ENCODE results near the gene HNRNPA3. TPM values are rescaled to one million over a fixed set of nuclear protein-coding genes. Genes with fewer than 3 reads are reported as not detected.
"Not testable (repeated sequence)": the region's sequence is repeated elsewhere in the genome, so short reads cannot be mapped to it uniquely, and the experiment has no call there.

The HNRNPA3 gene
- total RNA-seq, 1 experiment from 2014 or later = 179 TPM

- Mint-ChIP-seq H3K27ac (ENCODE audit: low read depth, unreplicated experiment) (no peak overlapping the region), H3K9me3 (ENCODE audit: unreplicated experiment) (no peaks in the 10 kb centered on the region), H3K27me3 (ENCODE audit: insufficient read depth, unreplicated experiment) (no peaks in the 10 kb centered on the region), H3K36me3 (ENCODE audit: insufficient read depth, unreplicated experiment) (no peaks in the 10 kb centered on the region), H3K4me3 (ENCODE audit: unreplicated experiment) (no peak overlapping the region), H3K4me1 (ENCODE audit: insufficient read depth, unreplicated experiment) (peaks cover 6% of the 10 kb centered on the region)
- no peak for DNase-seq (ENCODE audit: unreplicated experiment)
- no TSS peak for BruUV-seq (replicated peaks)
- intact Hi-C loops (cut with micrococcal nuclease) = no loop called here
- TF ChIP-seq, protein P1, sequence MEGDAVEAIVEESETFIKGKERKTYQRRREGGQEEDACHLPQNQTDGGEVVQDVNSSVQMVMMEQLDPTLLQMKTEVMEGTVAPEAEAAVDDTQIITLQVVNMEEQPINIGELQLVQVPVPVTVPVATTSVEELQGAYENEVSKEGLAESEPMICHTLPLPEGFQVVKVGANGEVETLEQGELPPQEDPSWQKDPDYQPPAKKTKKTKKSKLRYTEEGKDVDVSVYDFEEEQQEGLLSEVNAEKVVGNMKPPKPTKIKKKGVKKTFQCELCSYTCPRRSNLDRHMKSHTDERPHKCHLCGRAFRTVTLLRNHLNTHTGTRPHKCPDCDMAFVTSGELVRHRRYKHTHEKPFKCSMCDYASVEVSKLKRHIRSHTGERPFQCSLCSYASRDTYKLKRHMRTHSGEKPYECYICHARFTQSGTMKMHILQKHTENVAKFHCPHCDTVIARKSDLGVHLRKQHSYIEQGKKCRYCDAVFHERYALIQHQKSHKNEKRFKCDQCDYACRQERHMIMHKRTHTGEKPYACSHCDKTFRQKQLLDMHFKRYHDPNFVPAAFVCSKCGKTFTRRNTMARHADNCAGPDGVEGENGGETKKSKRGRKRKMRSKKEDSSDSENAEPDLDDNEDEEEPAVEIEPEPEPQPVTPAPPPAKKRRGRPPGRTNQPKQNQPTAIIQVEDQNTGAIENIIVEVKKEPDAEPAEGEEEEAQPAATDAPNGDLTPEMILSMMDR (IDR thresholded peaks at IDR 0.05; ENCODE audit: unreplicated experiment) = no peak
- CTCF ChIA-PET = interaction anchor here (0.7 to 1.0 kb wide), 2 partner anchors 28 to 543 kb away, joined by 3 to 5 read pairs; no protein-coding TSS in a partner anchor
- POLR2A ChIA-PET = interaction anchor here (2.0 to 3.2 kb wide), 3 partner anchors 19 to 70 kb away, joined by 6 to 27 read pairs (median 11); partner anchors contain the start of gene HNRNPA3
These were observed 19.4 kb upstream of the HNRNPA3 start for GRCh38 chr2:177193240-177193639.

DNA sequence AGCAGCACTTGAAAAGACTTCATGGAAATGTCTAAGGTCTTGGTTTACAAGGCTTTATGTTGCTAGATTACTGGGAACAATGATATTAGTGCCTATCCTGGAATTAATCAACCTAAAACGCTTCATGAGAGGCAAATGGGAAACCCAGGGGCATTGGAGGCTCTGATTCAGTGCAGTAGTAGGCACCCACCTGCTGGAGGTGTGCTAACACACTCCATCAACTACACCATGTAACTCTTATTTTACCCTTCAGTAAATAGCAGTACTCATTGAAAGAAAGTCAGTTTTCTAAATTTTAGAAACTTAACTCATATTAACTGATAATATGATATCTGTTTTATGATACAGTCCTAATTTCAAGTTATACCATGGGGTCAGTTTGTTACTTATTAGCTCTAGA, 17.4 kb upstream of the HNRNPA3 start:
- no TSS peak for BruUV-seq (replicated peaks)
- intact Hi-C loops (cut with micrococcal nuclease) = no loop called here

DNA sequence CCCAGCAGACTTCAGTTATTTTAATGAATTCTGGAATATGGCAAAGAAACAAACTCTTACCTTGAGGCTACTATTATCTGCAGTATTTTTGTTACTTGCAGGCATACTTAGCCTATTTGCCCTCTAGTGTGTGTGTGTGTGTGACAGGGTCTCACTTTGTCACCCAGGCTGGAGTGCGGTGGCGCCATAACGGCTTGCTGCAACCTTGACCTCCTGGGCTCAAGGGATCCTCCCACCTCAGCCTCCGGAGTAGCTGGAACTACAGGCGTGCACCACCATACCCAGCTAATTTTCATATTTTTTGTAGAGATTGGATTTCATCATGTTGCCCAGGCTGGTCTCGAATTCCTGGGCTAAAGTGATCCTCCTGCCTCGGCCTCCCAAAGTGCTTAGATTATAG, 12.2 kb upstream of the HNRNPA3 start:
- intact Hi-C loops (cut with micrococcal nuclease); H3K27me3 Mint-ChIP-seq (ENCODE audit: insufficient read depth, unreplicated experiment); H3K9me3 Mint-ChIP-seq (ENCODE audit: unreplicated experiment); BruUV-seq (replicated peaks); H3K36me3 Mint-ChIP-seq (ENCODE audit: insufficient read depth, unreplicated experiment); H3K4me1 Mint-ChIP-seq (ENCODE audit: insufficient read depth, unreplicated experiment); H3K27ac Mint-ChIP-seq (ENCODE audit: low read depth, unreplicated experiment); H3K4me3 Mint-ChIP-seq (ENCODE audit: unreplicated experiment); DNase-seq (ENCODE audit: unreplicated experiment): not testable (repeated sequence)
- ChIA-PET CTCF (interaction anchor here (0.6 to 1.0 kb wide), 2 partner anchors 10 to 549 kb away, joined by 3 to 4 read pairs; no protein-coding TSS in a partner anchor), POLR2A (interaction anchor here (1.0 to 8.0 kb wide), 2 partner anchors 12 to 35 kb away, joined by 3 to 61 read pairs; partner anchors contain the start of gene HNRNPA3)

More for the DNA sequence above, 17.4 kb upstream of the HNRNPA3 start:
- Mint-ChIP-seq H3K27ac (ENCODE audit: low read depth, unreplicated experiment) (no peak overlapping the region), H3K4me3 (ENCODE audit: unreplicated experiment) (no peak overlapping the region), H3K9me3 (ENCODE audit: unreplicated experiment) (no peaks in the 10 kb centered on the region), H3K27me3 (ENCODE audit: insufficient read depth, unreplicated experiment) (no peaks in the 10 kb centered on the region), H3K36me3 (ENCODE audit: insufficient read depth, unreplicated experiment) (no peaks in the 10 kb centered on the region), H3K4me1 (ENCODE audit: insufficient read depth, unreplicated experiment) (peaks cover 6% of the 10 kb centered on the region)
- ChIA-PET POLR2A (interaction anchor here (0.6 to 3.2 kb wide), 9 partner anchors 9 to 68 kb away, joined by 3 to 27 read pairs (median 4); partner anchors contain the start of gene HNRNPA3), CTCF (interaction anchor here (0.7 to 2.0 kb wide), 3 partner anchors 31 to 942 kb away, joined by 3 to 7 read pairs (median 3); no protein-coding TSS in a partner anchor)
- TF ChIP-seq, protein P1 (IDR thresholded peaks at IDR 0.05; ENCODE audit: unreplicated experiment) = no peak
- DNase-seq (ENCODE audit: unreplicated experiment) = no peak

- POLR2A ChIA-PET = interaction anchor here (0.9 to 8.0 kb wide), 4 partner anchors 10 to 36 kb away, joined by 3 to 61 read pairs (median 4); partner anchors contain the start of gene HNRNPA3
These were observed 10.7 kb upstream of the HNRNPA3 start for GRCh38 chr2:177201919-177202346.

More at GRCh38 chr2:177201919-177202346, 10.7 kb upstream of the HNRNPA3 start:
- Mint-ChIP-seq H3K4me3 (ENCODE audit: unreplicated experiment) (no peak overlapping the region), H3K4me1 (ENCODE audit: insufficient read depth, unreplicated experiment) (no peaks in the 10 kb centered on the region), H3K9me3 (ENCODE audit: unreplicated experiment) (no peaks in the 10 kb centered on the region), H3K27me3 (ENCODE audit: insufficient read depth, unreplicated experiment) (no peaks in the 10 kb centered on the region), H3K36me3 (ENCODE audit: insufficient read depth, unreplicated experiment) (peaks cover 6% of the 10 kb centered on the region), H3K27ac (ENCODE audit: low read depth, unreplicated experiment) (no peak overlapping the region)
- no peak for DNase-seq (ENCODE audit: unreplicated experiment)
- CTCF ChIA-PET = interaction anchor here (1.1 to 1.2 kb wide), 2 partner anchors 927 to 1075 kb away, joined by 3 to 4 read pairs; no protein-coding TSS in a partner anchor
- intact Hi-C loops (cut with micrococcal nuclease) = no loop called here
- no TSS peak for BruUV-seq (replicated peaks)
- TF ChIP-seq, protein P1 (IDR thresholded peaks at IDR 0.05; ENCODE audit: unreplicated experiment) = no peak

Measured in MCF 10A (cell line).